Stimulated activated CD8-positive, alpha-beta memory T cell treated with anti-CD3 and anti-CD28 coated beads, Interleukin-15, amount 100 ng/mL, for 24 hours (primary cell): Measurements from ENCODE around the gene GPR78.
"Not testable (repeated sequence)": the region's sequence is repeated elsewhere in the genome, so short reads cannot be mapped to it uniquely, and the experiment has no call there.

Experiments used
- DNase-seq: peaks from one replicate; pipeline ENCODE4 v3.0.0-alpha.2; 2020; ENCODE audit warnings: low read depth

The GPR78 gene

DNA sequence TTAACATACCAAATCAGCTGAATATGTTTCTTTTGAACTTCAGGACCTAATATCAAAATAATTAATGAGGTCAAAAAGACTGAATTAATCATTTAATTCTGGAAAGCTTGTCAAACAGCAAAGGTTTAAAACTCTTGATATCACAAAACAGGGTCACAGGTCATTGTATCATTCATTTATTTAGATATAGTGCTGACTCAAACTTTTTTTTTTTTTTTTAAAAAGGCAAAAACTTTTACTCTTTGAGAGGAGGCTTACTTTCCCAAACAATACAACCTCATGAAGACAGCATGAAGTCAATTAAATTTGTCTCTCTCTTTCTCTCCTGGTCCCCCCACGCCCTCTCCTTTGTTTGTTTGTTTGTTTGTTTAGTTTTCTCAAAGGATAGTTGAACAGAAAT is 15.6 kb upstream of the GPR78 start:
- no peak for DNase-seq

DNA sequence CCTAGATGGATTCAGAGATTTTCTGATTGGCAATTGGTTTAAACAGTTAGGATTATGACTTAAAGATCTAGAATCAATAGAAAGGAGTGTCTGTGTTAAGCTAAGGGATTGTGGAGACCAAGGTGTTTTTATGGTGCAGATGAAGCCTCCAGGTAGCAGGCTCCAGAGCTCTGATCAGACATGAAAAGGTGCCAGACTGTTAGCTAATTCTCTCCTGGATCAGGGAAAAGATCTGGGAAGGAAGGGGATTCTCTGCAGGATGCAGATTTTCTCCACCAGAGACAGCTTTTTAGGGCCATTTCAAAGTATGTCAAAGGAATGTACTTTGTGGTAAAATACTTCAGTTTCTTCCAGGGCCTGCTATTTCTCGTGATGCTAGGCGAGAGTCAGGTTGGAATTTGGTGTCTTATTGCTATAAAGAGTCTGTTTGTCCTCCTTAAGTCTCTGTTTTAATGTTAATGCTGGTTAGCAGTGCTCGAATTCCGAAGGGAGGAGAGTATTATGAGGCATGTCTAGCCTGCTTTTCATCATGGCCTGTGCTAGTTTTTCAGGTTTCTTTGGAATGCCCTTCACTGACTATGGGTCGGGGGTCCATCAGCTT is 12.0 kb upstream of the GPR78 start:
- DNase-seq, result no peak

DNA sequence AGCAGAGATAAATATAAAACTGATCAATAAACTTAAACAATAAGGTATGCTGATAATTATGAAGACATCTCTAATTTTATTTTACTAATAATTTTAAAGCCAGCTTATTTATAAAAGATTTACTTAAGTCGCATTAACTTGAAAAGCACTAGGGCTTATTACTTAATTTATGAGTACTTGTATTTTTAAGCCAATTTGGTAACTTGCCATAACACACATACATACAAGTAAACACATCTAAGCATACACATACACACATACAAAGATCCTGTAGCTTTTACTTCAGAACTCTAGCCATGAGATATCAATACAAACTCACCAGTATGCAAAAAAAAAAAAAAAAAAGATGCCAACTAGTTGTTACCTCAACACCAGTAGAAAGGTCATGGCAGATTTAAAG is 10.0 kb upstream of the GPR78 start:
- no peak for DNase-seq

DNA sequence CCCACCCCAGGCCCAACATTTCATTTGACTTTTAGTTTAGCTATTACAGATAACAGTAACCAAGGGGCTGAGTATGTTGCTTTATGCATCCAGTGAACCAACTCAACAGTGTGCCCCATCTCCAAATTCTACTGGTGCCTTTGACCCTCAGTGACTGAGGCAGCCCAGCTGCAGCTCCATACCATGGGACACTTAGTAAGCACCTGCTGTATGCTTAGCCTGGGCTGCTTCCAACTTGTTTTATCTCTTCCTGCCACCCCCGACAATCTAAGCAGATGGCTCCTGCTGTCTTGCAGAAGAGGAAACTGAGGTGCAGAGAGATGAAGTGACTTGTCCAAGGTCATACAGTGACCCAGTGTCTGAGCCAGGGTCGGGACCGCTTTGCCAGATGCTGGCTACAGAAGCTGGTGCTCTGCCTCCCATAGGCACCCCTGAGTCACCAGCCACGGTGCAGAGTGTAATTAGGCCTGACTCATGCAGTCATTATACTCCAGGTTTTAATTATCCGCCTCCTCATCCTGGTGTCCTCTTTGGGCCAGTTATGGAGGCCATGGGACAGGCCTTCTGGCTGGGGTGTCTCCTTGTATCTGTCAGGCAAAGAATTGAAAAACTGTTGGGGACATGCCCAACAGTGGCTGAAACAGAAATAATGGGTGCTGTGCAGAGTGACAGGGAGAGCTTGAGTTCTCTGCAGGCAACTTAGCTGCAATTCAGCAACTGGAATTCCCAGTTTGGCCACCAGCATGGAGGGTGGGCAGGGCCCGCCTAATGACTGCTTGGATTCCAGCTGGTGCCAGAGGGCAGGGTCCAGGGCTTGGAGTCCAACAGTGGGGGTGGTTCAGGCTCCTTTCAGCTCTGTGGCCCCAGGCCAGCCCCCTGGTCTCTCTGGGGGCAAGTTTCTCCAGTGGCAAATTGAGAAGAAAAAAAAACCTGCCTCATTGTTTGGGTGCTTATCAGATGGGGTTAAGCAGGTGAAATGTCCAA is 8.2 kb upstream of the GPR78 start:
- no peak for DNase-seq

DNA sequence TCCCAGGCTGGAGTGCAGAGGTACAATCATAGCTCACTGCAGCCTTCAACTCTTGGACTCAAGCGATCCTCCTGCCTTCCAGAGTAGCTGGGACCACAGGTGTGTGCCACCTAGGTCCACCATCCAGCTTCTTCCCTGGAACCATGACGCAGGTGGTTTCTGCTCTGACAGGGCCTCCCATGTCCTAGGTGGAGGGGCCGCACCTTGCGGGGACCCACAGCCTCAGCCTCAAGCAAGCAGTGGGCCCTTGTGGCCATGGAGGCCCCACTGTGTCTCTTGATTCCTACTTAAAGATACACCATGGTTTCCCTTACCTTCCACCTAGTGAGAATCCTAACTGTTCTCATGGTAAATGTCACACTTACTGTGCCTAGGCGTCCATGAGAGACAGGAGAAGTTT is 6.9 kb upstream of the GPR78 start:
- DNase-seq, result no peak

DNA sequence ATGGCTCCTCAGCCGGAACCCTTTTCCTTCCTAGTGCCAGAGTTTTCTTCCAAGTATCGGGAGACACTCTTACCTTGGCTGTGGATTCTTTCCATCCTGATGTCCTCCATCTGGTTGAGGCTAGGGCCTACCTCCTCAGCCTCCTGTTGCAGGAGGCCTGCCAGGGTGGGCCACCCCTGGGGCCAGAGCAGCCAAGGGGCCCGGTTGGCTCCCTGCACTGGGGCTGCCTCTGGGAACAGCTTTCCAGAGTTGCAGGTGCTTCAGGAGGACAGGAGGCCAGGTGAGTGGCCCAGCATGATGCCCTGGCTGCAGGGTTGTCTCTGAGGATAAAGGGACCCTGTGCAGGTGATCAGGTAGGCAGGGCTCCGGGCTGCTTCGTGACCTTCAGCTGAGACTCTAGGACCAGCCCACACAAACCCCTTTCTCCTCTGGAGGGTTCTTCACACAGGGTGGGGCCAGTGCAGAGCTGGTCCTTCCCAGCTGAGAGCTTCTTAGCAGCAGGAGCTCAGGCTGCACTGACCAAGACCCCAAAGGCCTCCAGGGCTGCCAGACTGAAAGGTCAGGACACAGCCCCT is 5.3 kb upstream of the GPR78 start:
- DNase-seq, result no peak

DNA sequence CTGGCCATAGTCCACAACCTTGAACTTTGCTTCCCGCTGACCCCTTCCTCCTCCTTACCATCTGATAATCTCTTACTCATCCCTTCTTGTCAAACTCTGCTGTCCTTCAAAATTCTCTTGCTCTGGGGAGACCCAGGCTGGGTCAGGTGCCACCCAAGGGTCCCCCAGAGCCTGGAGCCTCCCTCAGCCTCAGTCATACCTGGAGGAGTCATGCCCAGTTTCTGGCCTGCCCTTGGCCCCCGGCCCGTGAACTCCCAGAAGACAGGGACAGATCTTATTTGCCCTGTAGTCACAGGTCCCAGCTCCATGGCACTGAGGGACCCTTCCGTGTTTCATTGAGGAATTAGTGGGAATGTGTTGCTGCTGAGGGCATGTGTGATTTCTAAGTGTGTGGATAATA is 4.7 kb upstream of the GPR78 start:
- DNase-seq, result no peak

DNA sequence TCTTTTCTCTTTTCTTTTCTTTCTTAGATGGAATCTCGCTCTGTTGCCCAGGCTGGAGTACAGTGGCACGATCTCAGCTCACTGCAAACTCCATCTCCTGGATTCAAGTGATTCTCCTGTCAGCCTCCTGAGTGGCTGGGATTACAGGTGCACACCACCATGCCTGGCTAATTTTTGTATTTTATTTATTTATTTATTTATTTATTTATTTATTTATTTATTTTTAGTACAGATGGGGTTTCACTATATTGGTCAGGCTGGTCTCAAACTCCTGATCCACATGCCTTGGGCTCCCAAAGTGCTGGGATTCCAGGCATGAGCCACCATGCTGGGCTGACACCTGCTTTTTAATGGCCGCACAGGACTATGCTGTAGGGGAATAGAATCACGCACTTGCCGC is 3.6 kb upstream of the GPR78 start:
- DNase-seq, result not testable (repeated sequence)

DNA sequence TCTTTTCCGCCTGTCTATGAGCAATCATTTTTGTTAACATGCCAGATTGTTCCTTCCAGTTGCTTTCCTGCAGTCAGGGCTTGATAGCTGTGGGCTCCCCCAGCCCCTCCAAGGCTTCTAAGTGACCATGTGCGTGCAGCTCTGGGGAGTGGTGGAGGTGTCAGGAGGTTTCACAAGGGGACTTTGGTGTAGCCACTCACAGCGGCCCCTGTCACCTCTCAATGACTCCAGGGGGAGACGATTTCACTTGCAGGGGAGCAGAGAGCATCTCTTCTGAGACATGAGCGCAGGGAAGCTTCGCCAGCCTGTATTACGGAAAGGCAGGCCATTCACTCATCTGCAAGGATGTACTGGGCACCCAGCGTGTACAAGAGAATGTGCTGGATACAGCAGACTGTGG is 3.1 kb upstream of the GPR78 start:
- DNase-seq, result no peak

DNA sequence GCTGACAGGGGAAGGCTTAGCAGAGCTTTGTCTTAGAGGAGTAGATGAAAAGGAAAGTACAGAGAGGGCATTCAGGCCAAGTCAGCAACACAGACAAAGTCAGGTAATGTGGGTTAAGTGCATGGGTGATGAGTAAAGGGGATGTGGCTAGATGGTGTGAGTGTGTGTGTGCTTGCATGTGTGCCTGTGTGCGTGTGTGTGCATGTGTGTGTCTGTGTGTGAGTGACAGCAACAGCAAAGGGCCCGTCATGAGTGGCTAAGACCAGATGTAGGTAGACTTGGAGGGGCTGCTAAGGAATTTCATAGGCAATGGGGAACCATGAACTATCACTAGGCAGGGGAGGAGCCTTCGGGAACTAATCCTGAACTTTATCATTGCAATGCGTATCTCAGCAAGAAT is 2.2 kb upstream of the GPR78 start:
- no peak for DNase-seq

DNA sequence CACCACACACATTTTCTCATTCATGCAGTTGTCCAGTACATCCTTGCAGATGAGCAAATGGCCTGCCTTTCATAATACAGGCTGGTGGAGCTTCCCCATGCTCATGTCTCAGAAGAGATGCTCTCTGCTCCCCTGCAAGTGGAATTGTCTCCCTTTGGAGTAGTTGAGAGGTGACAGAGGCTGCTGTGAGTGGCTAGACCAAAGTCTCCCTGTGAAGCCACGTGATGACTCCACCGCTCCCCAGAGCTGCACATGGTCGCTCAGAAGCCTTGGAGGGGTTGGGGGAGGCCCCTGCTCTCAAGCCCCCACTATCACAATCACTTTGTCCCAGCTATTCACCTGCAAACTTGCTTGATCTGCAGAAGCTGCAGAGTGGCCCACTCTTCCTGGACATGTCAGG is 1.5 kb upstream of the GPR78 start:
- DNase-seq, result no peak

DNA sequence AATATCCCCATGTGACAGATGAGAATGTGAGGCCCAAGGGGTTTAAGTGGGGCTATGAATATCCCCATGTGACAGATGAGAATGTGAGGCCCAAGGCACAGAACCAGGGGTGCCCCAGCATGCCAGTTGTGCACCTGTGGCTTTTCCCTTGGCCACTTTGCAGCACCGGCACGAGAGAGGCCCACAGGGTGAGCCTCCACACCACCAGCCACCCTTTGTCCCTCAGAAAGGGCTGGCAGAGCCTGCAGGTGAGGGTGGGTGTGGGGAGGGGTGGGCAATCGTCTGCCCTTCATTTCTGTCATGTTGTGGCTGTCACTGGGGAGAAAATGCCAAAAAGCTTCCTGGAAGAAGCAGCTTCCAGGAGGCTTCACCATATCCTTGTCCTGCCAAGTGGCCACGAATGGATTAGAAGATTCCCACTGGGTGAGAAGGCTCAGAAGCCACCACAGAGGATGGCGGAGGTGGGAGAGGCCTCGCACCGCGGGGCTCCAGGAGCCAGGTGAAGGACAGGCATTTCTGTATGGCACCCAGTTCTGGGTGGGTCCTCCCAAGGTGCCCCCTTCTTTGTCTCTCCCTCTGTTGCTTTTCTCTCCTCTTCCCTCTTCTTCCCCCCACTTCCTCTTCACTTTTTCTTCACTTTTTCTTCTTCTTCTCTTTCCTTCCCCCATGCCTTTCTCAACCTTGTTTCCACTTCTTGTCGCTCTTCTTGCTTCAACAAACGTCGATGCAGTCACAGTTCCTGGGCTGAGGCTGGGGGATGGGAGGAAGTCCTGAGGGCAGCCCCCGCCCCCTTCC is 469 bp upstream of the GPR78 start:
- no peak for DNase-seq

DNA sequence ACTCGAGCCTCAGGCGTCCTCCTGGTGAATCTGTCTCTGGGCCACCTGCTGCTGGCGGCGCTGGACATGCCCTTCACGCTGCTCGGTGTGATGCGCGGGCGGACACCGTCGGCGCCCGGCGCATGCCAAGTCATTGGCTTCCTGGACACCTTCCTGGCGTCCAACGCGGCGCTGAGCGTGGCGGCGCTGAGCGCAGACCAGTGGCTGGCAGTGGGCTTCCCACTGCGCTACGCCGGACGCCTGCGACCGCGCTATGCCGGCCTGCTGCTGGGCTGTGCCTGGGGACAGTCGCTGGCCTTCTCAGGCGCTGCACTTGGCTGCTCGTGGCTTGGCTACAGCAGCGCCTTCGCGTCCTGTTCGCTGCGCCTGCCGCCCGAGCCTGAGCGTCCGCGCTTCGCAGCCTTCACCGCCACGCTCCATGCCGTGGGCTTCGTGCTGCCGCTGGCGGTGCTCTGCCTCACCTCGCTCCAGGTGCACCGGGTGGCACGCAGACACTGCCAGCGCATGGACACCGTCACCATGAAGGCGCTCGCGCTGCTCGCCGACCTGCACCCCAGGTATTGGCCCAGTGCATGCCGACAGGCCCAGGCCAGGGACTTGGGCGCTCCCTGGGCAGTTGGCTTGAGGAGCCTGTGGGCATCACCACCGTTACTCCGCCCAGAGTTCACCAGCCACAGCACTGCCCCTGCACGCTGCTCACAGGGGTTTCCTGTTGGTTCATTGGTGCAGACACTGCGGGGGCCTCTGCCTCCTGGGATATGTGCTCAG is 1.1 kb downstream of the GPR78 start:
- no peak for DNase-seq

DNA sequence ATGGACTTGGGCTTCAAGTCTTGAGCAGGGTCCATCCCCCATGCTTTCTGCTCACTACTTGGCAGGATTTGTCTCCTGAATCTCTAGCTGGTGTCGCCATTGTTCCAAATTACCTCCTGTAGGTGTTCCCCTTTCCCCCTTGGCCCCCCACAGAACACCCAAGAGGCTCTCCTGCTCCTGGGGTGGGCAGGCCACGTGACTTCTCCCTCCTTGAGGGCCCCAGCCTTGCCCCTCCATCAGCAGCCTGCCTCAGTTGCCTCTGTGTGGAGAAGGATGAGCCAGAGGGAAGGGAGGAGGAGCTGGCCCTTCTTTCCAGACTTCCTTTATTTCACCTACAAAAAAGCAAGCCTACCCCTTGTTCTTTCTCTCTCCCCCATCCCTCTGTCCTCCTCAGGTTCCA is 1.8 kb downstream of the GPR78 start:
- DNase-seq, result no peak

DNA sequence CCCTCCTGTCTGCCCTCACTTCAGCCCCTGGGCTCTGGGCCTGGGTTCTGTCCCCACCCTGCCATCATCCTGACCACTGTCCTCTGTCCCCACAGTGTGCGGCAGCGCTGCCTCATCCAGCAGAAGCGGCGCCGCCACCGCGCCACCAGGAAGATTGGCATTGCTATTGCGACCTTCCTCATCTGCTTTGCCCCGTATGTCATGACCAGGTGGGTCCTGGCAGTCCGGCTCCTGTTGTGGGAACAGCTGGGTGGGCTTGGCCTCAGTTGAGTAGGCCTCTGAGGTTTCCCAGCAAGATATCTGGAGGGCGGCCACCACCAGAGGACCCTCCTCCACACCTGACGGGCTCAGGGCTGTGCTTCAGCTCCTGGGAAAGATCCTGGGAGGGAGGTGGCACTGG is 2.2 kb downstream of the GPR78 start:
- no peak for DNase-seq

DNA sequence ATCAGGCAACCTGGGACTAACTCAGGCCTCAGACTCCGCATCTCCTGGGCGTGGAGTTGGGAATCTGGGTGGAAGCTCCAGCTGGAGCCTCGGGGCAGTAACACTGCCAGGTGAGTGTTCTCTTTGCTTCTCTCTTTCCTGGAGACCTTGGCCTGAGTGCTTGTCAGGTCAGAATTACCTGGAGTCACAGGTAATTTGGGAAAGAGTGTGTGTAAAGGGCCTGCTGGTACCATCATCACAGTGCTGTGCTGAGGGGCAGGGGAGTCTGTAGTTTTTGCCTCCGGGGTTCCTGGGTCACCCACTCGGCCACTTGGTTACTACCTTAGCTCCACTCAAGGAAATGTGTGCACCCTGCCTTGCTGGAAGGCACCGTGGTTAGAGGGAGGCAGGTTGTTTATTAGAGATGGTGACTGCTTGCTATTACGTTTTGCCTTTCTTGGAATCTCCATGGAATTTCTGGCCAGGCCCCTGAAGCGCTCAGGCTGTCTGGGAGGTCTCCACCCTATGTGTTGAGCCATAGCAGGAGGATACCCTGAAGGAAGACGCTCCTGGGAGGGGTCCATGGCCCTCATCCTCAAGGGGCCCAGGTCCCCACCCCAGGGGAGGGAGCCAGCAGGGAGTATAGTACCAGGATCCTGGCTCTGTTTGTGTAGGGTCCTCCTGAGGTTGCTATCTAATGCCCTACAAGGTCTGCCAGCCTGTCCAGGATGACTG is 2.9 kb downstream of the GPR78 start:
- DNase-seq, result no peak

DNA sequence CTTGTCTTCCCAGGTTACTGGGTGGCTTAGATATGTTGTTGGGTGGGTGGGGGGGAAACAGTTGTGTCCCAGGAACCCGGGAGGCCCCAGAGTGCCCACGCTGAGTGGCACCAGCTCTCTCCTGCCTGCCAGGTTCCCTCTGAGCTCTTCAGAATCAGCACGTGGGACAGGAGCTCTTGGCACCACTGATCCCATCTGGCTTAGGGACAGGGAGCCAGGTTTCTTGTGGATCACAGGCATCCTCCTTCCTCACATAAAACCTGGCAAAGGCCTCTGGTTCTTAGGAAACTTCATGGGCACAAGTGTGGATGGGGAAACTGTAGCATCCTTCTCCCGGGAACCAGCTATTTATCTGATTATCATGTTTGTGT is 3.4 kb downstream of the GPR78 start:
- DNase-seq, result no peak

DNA sequence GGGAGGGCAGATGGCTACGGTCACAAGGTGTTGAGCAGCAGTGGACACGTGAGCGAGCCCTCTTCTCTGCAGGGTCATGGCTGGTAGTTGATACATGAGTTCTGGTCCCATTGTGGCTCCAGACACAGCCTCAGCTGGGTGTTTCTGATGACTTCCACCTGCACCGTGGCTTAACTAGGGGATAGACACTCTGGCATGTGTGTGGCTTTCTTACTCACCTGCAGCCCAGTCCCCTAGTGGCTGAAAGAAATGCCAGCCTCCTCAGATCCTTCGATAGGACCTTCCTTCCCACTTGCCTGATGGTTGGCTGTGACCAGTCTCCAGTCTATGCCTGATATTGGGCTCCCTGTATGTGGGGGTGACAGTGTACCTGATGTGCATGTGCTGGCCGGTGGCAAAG is 5.0 kb downstream of the GPR78 start:
- no peak for DNase-seq

DNA sequence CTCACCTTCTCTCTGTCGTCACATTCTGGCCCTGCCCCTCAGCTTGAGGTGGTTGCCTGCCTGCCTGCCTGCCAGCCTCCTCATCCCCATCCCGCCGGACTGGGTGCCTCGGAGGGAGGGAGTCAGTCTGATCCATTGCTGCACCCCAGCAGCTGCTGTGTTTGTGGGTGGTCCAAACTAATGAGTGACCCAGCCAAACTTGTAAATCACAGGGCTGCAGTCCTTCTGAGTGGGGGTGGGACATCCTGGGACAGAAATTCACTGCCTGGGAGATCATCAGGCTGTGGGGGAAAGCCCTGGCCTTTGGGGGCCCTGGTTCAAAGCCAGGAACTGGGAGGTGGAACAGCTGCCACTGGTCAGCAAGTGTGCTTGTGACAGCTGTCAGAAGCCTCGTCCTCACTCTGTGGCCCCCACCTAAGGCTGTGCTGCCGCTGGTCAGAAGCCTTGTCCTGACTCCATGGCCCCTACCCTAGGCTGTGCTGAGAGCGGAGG is 5.6 kb downstream of the GPR78 start:
- no peak for DNase-seq

DNA sequence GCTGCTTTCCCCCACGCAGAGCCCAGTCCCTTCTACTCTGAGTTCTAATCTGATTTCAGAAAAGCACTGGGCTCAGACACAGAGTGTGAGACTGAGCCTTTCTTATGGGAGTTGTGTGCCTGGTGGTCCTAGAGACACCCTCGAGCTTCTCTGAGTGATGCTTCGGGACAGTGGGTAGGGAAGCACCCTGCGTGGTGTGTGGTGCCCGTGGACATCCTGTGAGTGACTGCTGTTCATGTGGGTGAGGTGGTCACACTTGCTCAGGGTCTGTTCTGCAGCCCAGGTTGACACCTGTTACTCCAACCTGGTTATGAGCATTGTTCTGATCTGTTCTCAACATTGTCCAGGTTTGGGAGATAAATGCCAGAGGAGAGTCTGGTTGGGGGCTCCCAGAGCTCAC is 6.1 kb downstream of the GPR78 start:
- no peak for DNase-seq
